K562 (cell line): Measurements from ENCODE around the gene MBD4. TPM values are rescaled to one million over a fixed set of nuclear protein-coding genes. Genes with fewer than 3 reads are reported as not detected.

Experiments used
- ATAC-seq: fragments of 200-7000 bp; cut with Tn5 transposase; 3 replicates; pipeline ENCODE4 v1.9.1; 2020; ENCODE audit warnings: moderate library complexity
- BruUV-seq: library from RNA; stranded (reverse); fragments of 400-500 nt; replicated peaks from 2 replicates; lab custom pipeline; 2021; lab: Mats Ljungman, UMichigan
- CTCF ChIA-PET: fragments of 300-600 bp; formaldehyde crosslinking; extraction: SDS; loops from one replicate; lab custom pipeline; 2021; ENCODE audit warnings: low intra/inter-chr PET ratio; lab: Yijun Ruan, JAX
- POLR2A ChIA-PET: fragments of 300-600, 350-650 bp; sonication (Branson Sonifier 250); formaldehyde crosslinking; extraction: SDS; loops from one replicate; lab custom pipeline; 2021; ENCODE audit warnings: antibody characterized with exemption, inconsistent platforms; lab: Yijun Ruan, JAX
- DNase-seq, 4 experiments: peaks; one replicate each; pipeline versions ENCODE4 v3.0.0 to v3.0.0-alpha.2; 2011 to 2018; ENCODE audit warnings: low spot score in 3 of 4, mixed read lengths in 3 of 4; ENCODE audit errors: extremely low read depth in 1 of 4
- FAIRE-seq: peaks from 2 replicates; lab custom pipeline; 2011; peaks lifted over from hg19 to GRCh38; lab: Jason Lieb, UNC
- H2AFZ ChIP-seq: 2 replicates; pipeline ENCODE4 v1.6.0; 2011; ENCODE audit warnings: low read depth, low read length, control low read depth, inconsistent platforms
- H3K27ac ChIP-seq: fragments of 200-600 bp; 3 replicates; pipeline ENCODE4 v1.8.0; 2011; ENCODE audit warnings: low read depth, mild to moderate bottlenecking, control low read depth, inconsistent platforms, low read length, moderate library complexity, mixed read lengths; ENCODE audit errors: extremely low read depth
- H3K27me3 ChIP-seq, 2 experiments: fragments of 300-600 bp in 1 of 2; 2 replicates in 1 of 2; 3 replicates in 1 of 2; pipeline versions ENCODE4 v1.6.0 to v1.8.0; 2011; ENCODE audit warnings: inconsistent platforms in 2 of 2, low read length in 2 of 2, mild to moderate bottlenecking in 1 of 2, mixed read lengths in 1 of 2, moderate library complexity in 1 of 2; ENCODE audit not compliant: control insufficient read depth in 2 of 2, insufficient read depth in 2 of 2
- H3K36me3 ChIP-seq: fragments of 300-600 bp; 3 replicates; pipeline ENCODE4 v1.8.0; 2011; ENCODE audit warnings: mild to moderate bottlenecking, low read length, inconsistent platforms; ENCODE audit not compliant: control insufficient read depth, insufficient read depth
- H3K4me1 ChIP-seq, 2 experiments: fragments of 200-600 bp in 1 of 2; replicated peaks in 1 of 2; 2 replicates in 1 of 2; 3 replicates in 1 of 2; pipeline versions ENCODE4 v1.5.1 to v1.8.0; 2011; ENCODE audit warnings: inconsistent platforms in 2 of 2, low read length in 2 of 2, mild to moderate bottlenecking in 1 of 2, mixed read lengths in 1 of 2, moderate library complexity in 1 of 2; ENCODE audit not compliant: control insufficient read depth in 2 of 2, insufficient read depth in 2 of 2
- H3K4me2 ChIP-seq: 2 replicates; pipeline ENCODE4 v1.6.1; 2011; ENCODE audit warnings: low read length, control low read depth, inconsistent platforms, mixed read lengths; ENCODE audit not compliant: insufficient read depth
- H3K4me3 ChIP-seq: fragments of 200-600 bp; sonication (generic), shearing (Covaris generic); 2 replicates; pipeline ENCODE4 v1.5.1; 2016; ENCODE audit warnings: control low read depth, inconsistent platforms
- H3K79me2 ChIP-seq: fragments of 200-600 bp; 3 replicates; pipeline ENCODE4 v1.8.0; 2011; ENCODE audit warnings: low read length, inconsistent platforms; ENCODE audit not compliant: control insufficient read depth, insufficient read depth
- H3K9ac ChIP-seq, 2 experiments: 2 replicates each; pipeline versions ENCODE4 v1.6.0 to v1.6.1; 2011; ENCODE audit warnings: low read depth in 2 of 2, low read length in 2 of 2, control low read depth in 1 of 2, inconsistent platforms in 1 of 2, mild to moderate bottlenecking in 1 of 2, mixed read lengths in 1 of 2; ENCODE audit not compliant: insufficient read depth in 1 of 2
- H3K9me1 ChIP-seq: one replicate; pipeline ENCODE4 v1.6.0; 2011; ENCODE audit warnings: inconsistent platforms, mild to moderate bottlenecking, low read length, moderate library complexity; ENCODE audit not compliant: control insufficient read depth, insufficient read depth
- H3K9me3 ChIP-seq: replicated peaks from 2 replicates; pipeline ENCODE4 v1.5.1; 2011; ENCODE audit warnings: low read depth, low read length, inconsistent platforms; ENCODE audit not compliant: control insufficient read depth, insufficient read depth
- H4K20me1 ChIP-seq: replicated peaks from 2 replicates; pipeline ENCODE4 v1.6.1; 2011; ENCODE audit warnings: low read length, inconsistent platforms, mixed read lengths; ENCODE audit not compliant: control insufficient read depth, insufficient read depth
- EGR1 ChIP-seq: fragments of 450-650 bp; conservative IDR thresholded peaks from 2 replicates; pipeline ENCODE4 v1.6.1; 2017; ENCODE audit warnings: mild to moderate bottlenecking
- HBP1 ChIP-seq: fragments of 450-650 bp; formaldehyde crosslinking; IDR thresholded peaks from 2 replicates; pipeline ENCODE4 v1.4.0; 2022; ENCODE audit warnings: missing genetic modification characterization
- SIRT6 ChIP-seq: IDR thresholded peaks from one replicate; pipeline ENCODE4 v1.6.1; 2012; ENCODE audit warnings: low read depth, mild to moderate bottlenecking, control low read depth, inconsistent platforms, low read length, moderate library complexity
- ZNF277 ChIP-seq: fragments of 250-450 bp; sonication (Bioruptor Pico); IDR thresholded peaks from 2 replicates; pipeline ENCODE4 v1.8.0; 2022; ENCODE audit warnings: inconsistent platforms, mild to moderate bottlenecking, moderate library complexity, borderline replicate concordance
- WGBS: fragments of 100-300 bp; shearing (Covaris generic); methylation state at CpG from one replicate; pipeline ENCODE4 v1.1.6; 2016; ENCODE audit warnings: low coverage, mixed read lengths; ENCODE audit not compliant: insufficient coverage; ENCODE audit errors: missing lambda C conversion rate; 5-methylcytosine and 5-hydroxymethylcytosine counted together
- in situ Hi-C: fragments of 300-500 bp; cut with MboI; formaldehyde crosslinking; loops from 4 replicates; pipeline ENCODE4 v1.15.0; 2018; ENCODE audit warnings: inconsistent platforms, mixed read lengths
- intact Hi-C: fragments of 100-400 bp; cut with micrococcal nuclease; formaldehyde crosslinking; loops from 2 replicates; pipeline ENCODE4 v1.14.2; 2022
- polyA plus RNA-seq, 8 experiments: library from polyadenylated mRNA; depleted of rRNA in 4 of 8; stranded (reverse) in 5 of 8; unstranded in 3 of 8; fragments of >200 nt; fragmentation: Nextera tagmentation in 2 of 8; fragmentation: Illumina TruSeq in 1 of 8; extraction: Ambion mirVana in 2 of 8; extraction: Trizol in 1 of 8; gene quantifications; 2 replicates each; pipeline versions ENCODE4 v1.2.1 to v1.2.3, GENCODE V29; 2011 to 2014; ENCODE audit warnings: inconsistent platforms in 1 of 8, missing spikeins in 1 of 8
- total RNA-seq, 7 experiments: library from RNA; depleted of rRNA in 6 of 7; stranded (reverse); fragments of >200 nt in 6 of 7; fragmentation: Illumina TruSeq in 2 of 7; extraction: Trizol in 2 of 7; gene quantifications; 2 replicates each; pipeline versions ENCODE4 v1.2.1 to v1.2.3, GENCODE V29; 2011 to 2021; ENCODE audit warnings: low replicate concordance in 1 of 7
- TF ChIP-seq, protein P1 (sequence below), 2 experiments: fragments of 200-800 bp in 1 of 2; sonication (Bioruptor generic) in 1 of 2; sonication (generic) in 1 of 2; formaldehyde crosslinking in 1 of 2; IDR thresholded peaks in 1 of 2; conservative IDR thresholded peaks in 1 of 2; 2 replicates each; pipeline versions ENCODE4 v1.5.0 to v1.6.1; 2016 to 2020; ENCODE audit warnings: missing compliant biosample characterization in 1 of 2, missing genetic modification characterization in 1 of 2, missing genetic modification reagents in 1 of 2

MBD4 gene
- total and polyA plus RNA-seq, 9 of the 15 experiments (the other 6 are each of a cell fraction or from before 2014, with no cell fraction given): 13.3 to 63.9 (median 39.0) TPM

GRCh38 chr3:129446926-129447325 is 7.2 kb upstream of the MBD4 start:
- WGBS: 0% methylated on average over 1 of the region's 1 CpG
- 0 out of 2 replicates have a peak overlapping the region, but pooled peaks have one; percentile 31 for H3K4me3 ChIP-seq
- no peaks in the 10 kb centered on the region for H3K9me1 ChIP-seq
- FAIRE-seq: no peak
- no peaks in the 10 kb centered on the region for H3K27me3 ChIP-seq
- intact Hi-C loops: loop anchor here (10.0 kb wide), 1 partner anchor 1408 kb away; no protein-coding TSS in a partner anchor
- ATAC-seq: no peak
- 0 out of 3 replicates have a peak, but pooled peaks cover 3% of the 10 kb centered on the region for H3K36me3 ChIP-seq
- in situ Hi-C loops: no loop called here
- peaks cover 51% of the 10 kb centered on the region for H3K79me2 ChIP-seq
- no peak overlapping the region for H2AFZ ChIP-seq
- CTCF ChIA-PET: no interaction called here
- H3K27ac ChIP-seq: peak overlapping the region; percentile 72
- H3K4me1 ChIP-seq: peaks cover 14 to 59% of the 10 kb centered on the region in 2 experiments; a peak in 4 of 5 replicates
- no peak for DNase-seq
- peak overlapping the region; percentile 55; a peak in 3 of 4 replicates for H3K9ac ChIP-seq
- H4K20me1 ChIP-seq: no peaks in the 10 kb centered on the region
- H3K4me2 ChIP-seq: peak overlapping the region; percentile 64
- no TSS peak for BruUV-seq
- POLR2A ChIA-PET: interaction anchor here (1.3 kb wide), 2 partner anchors 19 to 131 kb away, joined by 3 to 5 read pairs; a partner anchor contains a TSS
- TF ChIP-seq EGR1: no peak
- TF ChIP-seq SIRT6: no peak
- no peak for TF ChIP-seq ZNF277 (CRISPR knock-in tag)
- no peak for TF ChIP-seq HBP1 (CRISPR knock-in tag)
- TF ChIP-seq, protein P1, sequence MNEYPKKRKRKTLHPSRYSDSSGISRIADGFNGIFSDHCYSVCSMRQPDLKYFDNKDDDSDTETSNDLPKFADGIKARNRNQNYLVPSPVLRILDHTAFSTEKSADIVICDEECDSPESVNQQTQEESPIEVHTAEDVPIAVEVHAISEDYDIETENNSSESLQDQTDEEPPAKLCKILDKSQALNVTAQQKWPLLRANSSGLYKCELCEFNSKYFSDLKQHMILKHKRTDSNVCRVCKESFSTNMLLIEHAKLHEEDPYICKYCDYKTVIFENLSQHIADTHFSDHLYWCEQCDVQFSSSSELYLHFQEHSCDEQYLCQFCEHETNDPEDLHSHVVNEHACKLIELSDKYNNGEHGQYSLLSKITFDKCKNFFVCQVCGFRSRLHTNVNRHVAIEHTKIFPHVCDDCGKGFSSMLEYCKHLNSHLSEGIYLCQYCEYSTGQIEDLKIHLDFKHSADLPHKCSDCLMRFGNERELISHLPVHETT (CRISPR knock-in tag; conservative IDR thresholded peaks at IDR 0.05 in 1 of 2, IDR thresholded peaks at IDR 0.05 in 1 of 2): 0 out of 4 replicates have a peak, but pooled peaks of 1 of the 2 experiments have one; percentile 3
- no peaks in the 10 kb centered on the region for H3K9me3 ChIP-seq
